ENCODE data around the gene CNTN1. TPM values are rescaled to one million over a fixed set of nuclear protein-coding genes. Genes with fewer than 3 reads are reported as not detected.

The CNTN1 gene
- total and polyA plus RNA-seq, 2 donors (not counting 1 experiment from before 2014, with no cell fraction given), result not detected

DNA sequence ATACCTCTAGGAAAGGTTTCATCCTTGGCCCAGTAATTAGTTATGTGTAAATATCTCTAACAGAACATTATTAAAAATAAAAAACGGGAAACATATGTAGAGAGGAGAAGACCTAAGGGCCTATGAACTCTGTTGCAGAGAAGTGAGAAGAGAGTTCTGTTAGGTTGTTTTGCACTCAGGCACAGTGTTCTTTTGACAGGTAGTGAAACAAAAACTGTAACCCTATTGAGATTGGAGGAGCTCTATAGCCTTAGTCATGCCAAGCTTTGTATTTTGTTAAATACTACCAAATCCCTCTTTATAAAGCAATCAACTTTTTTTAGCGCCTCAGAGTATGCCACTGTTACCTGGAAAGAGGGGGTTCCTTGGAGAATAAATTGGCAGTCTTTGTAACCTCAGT is 77.6 kb downstream of the CNTN1 start:
- CTCF ChIA-PET, result no interaction called here
- H3K4me3 ChIP-seq (ENCODE audit: control extremely low read depth in 1 of 5, extremely low read depth in 1 of 5, insufficient read depth in 1 of 5, low read depth in 2 of 5, low read length in 4 of 5), result no peak overlapping the region
- H3K4me2 ChIP-seq (replicated peaks; ENCODE audit: low read depth, low read length, poor library complexity, severe bottlenecking), result no peak overlapping the region
- no peaks in the 10 kb centered on the region for H3K79me2 ChIP-seq (ENCODE audit: control insufficient read depth, insufficient read depth, low read length)
- no peaks in the 10 kb centered on the region for H3K27me3 Mint-ChIP-seq
- H3K36me3 ChIP-seq (replicated peaks in 1 of 2; ENCODE audit: control extremely low read depth in 1 of 2, control insufficient read depth in 1 of 2, extremely low read depth in 1 of 2, insufficient read depth in 2 of 2, low read length in 1 of 2), result no peaks in the 10 kb centered on the region
- peaks cover 0 to 1% (median 0%) of the 10 kb centered on the region in 3 donors for H3K9me3 ChIP-seq (ENCODE audit: control extremely low read depth in 1 of 3, control insufficient read depth in 2 of 3, insufficient read depth in 1 of 3, low read length in 2 of 3)
- H3K27me3 ChIP-seq (replicated peaks in 1 of 4; ENCODE audit: control extremely low read depth in 1 of 4, control insufficient read depth in 3 of 4, insufficient read depth in 4 of 4, low read length in 3 of 4), result no peaks in the 10 kb centered on the region
- H3K9ac ChIP-seq (ENCODE audit: low read length), result no peak overlapping the region
- ATAC-seq (ENCODE audit: low read depth), result no peak
- TF ChIP-seq, protein P1, sequence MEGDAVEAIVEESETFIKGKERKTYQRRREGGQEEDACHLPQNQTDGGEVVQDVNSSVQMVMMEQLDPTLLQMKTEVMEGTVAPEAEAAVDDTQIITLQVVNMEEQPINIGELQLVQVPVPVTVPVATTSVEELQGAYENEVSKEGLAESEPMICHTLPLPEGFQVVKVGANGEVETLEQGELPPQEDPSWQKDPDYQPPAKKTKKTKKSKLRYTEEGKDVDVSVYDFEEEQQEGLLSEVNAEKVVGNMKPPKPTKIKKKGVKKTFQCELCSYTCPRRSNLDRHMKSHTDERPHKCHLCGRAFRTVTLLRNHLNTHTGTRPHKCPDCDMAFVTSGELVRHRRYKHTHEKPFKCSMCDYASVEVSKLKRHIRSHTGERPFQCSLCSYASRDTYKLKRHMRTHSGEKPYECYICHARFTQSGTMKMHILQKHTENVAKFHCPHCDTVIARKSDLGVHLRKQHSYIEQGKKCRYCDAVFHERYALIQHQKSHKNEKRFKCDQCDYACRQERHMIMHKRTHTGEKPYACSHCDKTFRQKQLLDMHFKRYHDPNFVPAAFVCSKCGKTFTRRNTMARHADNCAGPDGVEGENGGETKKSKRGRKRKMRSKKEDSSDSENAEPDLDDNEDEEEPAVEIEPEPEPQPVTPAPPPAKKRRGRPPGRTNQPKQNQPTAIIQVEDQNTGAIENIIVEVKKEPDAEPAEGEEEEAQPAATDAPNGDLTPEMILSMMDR (IDR thresholded peaks at IDR 0.05), result no peak
- TF ChIP-seq EZH2 (IDR thresholded peaks at IDR 0.05; ENCODE audit: borderline replicate concordance, insufficient read depth, low read depth, low read length, poor library complexity, severe bottlenecking), result no peak
- H3K27ac Mint-ChIP-seq, result no peak overlapping the region
- DNase-seq, result no peak
- H3K4me1 Mint-ChIP-seq, result no peaks in the 10 kb centered on the region
- no peak overlapping the region for H3K4me3 Mint-ChIP-seq
- H4K20me1 ChIP-seq (ENCODE audit: control insufficient read depth, insufficient read depth, low read length, poor library complexity, severe bottlenecking), result no peaks in the 10 kb centered on the region
- POLR2A ChIA-PET, result no interaction called here
- H3K4me1 ChIP-seq (ENCODE audit: control insufficient read depth in 2 of 2, insufficient read depth in 2 of 2, low read length in 2 of 2), result no peaks in the 10 kb centered on the region
- no peaks in the 10 kb centered on the region for H3K9me3 Mint-ChIP-seq (ENCODE audit: insufficient read depth)
- intact Hi-C loops (cut with micrococcal nuclease), result no loop called here
- WGBS (ENCODE audit: insufficient coverage), result no CpG with 5 or more reads among the region's 2 CpGs
- no peak overlapping the region for H3K27ac ChIP-seq (ENCODE audit: low read length in 2 of 2)
- no peak overlapping the region for H2AFZ ChIP-seq (ENCODE audit: insufficient read depth, low read depth, low read length, poor library complexity, severe bottlenecking)

DNA sequence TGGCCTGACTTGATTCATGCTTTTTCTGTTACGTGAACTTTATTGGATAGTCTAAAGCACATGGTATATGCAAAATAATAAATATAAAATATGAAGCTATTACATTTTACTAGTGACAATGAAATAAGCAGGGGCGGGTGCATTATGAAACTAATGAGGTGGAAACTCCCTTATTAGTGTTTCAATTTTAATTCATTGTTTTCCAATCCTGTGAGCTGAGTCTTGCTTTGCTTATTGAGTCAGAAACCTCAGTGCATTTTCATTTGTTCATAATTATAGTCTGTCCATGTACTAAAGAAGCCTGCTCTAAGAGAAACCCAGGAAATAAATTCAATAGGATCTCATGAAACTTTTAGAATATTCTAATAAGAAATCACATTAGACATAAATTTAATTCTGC is 78.5 kb downstream of the CNTN1 start:
- no peak for TF ChIP-seq EZH2 (IDR thresholded peaks at IDR 0.05; ENCODE audit: borderline replicate concordance, insufficient read depth, low read depth, low read length, poor library complexity, severe bottlenecking)
- TF ChIP-seq, protein P1 (IDR thresholded peaks at IDR 0.05), result no peak
- Histone ChIP-seq H3K27me3 (replicated peaks in 1 of 4; ENCODE audit: control extremely low read depth in 1 of 4, control insufficient read depth in 3 of 4, insufficient read depth in 4 of 4, low read length in 3 of 4) (no peaks in the 10 kb centered on the region), H3K4me2 (replicated peaks; ENCODE audit: low read depth, low read length, poor library complexity, severe bottlenecking) (no peak overlapping the region), H2AFZ (ENCODE audit: insufficient read depth, low read depth, low read length, poor library complexity, severe bottlenecking) (no peak overlapping the region), H3K4me1 (ENCODE audit: control insufficient read depth in 2 of 2, insufficient read depth in 2 of 2, low read length in 2 of 2) (no peaks in the 10 kb centered on the region), H3K9ac (ENCODE audit: low read length) (no peak overlapping the region), H3K27ac (ENCODE audit: low read length in 2 of 2) (no peak overlapping the region), H3K4me3 (ENCODE audit: control extremely low read depth in 1 of 5, extremely low read depth in 1 of 5, insufficient read depth in 1 of 5, low read depth in 2 of 5, low read length in 4 of 5) (no peak overlapping the region), H3K79me2 (ENCODE audit: control insufficient read depth, insufficient read depth, low read length) (no peaks in the 10 kb centered on the region), H4K20me1 (ENCODE audit: control insufficient read depth, insufficient read depth, low read length, poor library complexity, severe bottlenecking) (no peaks in the 10 kb centered on the region), H3K9me3 (ENCODE audit: control extremely low read depth in 1 of 3, control insufficient read depth in 2 of 3, insufficient read depth in 1 of 3, low read length in 2 of 3) (peaks cover 0 to 1% (median 0%) of the 10 kb centered on the region in 3 donors), H3K36me3 (replicated peaks in 1 of 2; ENCODE audit: control extremely low read depth in 1 of 2, control insufficient read depth in 1 of 2, extremely low read depth in 1 of 2, insufficient read depth in 2 of 2, low read length in 1 of 2) (no peaks in the 10 kb centered on the region)
- no CpG with 5 or more reads among the region's 2 CpGs for WGBS (ENCODE audit: insufficient coverage)
- no peak overlapping the region for H3K27ac Mint-ChIP-seq
- ChIA-PET POLR2A (no interaction called here), CTCF (no interaction called here)
- H3K4me3 Mint-ChIP-seq, result no peak overlapping the region
- DNase-seq (no peak), ATAC-seq (ENCODE audit: low read depth) (no peak)
- intact Hi-C loops (cut with micrococcal nuclease), result no loop called here
- no peaks in the 10 kb centered on the region for H3K4me1 Mint-ChIP-seq
- H3K9me3 Mint-ChIP-seq (ENCODE audit: insufficient read depth), result no peaks in the 10 kb centered on the region
- no peaks in the 10 kb centered on the region for H3K27me3 Mint-ChIP-seq
